ENCODE results near the gene C9orf72. TPM values are rescaled to one million over a fixed set of nuclear protein-coding genes. Genes with fewer than 3 reads are reported as not detected.
A peak's percentile ranks its signal among the peaks of the same experiment; 100 is the strongest.

C9orf72 gene
- total and polyA plus RNA-seq, 2 donors from 2014 or later, result 5.6 to 16.1 TPM

DNA sequence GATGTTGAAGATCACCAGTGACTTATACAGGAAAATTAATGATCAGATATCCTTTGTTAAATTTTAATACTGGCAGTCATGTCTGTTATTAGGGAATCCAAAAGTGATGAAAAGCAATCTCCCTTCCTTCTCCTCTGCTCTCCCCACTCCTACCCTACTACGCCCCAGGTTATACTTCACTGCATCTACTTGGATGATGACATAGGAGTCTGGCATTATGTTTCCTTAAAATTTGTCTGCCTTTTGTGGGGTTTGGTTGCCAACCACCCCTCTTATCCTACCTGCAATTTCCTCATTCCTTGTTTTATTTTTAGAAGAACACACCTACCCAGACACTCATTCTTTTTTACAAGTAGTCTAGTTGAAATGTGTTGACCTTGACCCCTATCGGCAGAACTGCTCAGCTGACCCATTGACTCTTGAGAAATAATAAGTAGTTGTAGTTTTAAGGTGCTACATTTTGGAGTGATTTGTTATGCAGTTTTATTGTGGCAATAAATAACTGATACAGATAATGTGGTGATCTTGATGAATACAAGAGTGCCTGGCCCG, 38.5 kb downstream of the C9orf72 start:
- no peak for DNase-seq
- H3K36me3 ChIP-seq (ENCODE audit: control insufficient read depth in 2 of 3, insufficient read depth in 3 of 3, low read length in 3 of 3), result peaks cover 0 to 2% (median 0%) of the 10 kb centered on the region in 3 donors
- H3K27ac ChIP-seq (ENCODE audit: low read depth in 2 of 2, low read length in 2 of 2), result no peak overlapping the region
- intact Hi-C loops (cut with DNase I), result no loop called here
- no peak overlapping the region for H3K4me3 ChIP-seq (ENCODE audit: low read length in 3 of 3)
- no peaks in the 10 kb centered on the region for H3K9me3 ChIP-seq (ENCODE audit: control insufficient read depth in 2 of 3, insufficient read depth in 1 of 3, low read length in 3 of 3)
- TF ChIP-seq, protein P1, sequence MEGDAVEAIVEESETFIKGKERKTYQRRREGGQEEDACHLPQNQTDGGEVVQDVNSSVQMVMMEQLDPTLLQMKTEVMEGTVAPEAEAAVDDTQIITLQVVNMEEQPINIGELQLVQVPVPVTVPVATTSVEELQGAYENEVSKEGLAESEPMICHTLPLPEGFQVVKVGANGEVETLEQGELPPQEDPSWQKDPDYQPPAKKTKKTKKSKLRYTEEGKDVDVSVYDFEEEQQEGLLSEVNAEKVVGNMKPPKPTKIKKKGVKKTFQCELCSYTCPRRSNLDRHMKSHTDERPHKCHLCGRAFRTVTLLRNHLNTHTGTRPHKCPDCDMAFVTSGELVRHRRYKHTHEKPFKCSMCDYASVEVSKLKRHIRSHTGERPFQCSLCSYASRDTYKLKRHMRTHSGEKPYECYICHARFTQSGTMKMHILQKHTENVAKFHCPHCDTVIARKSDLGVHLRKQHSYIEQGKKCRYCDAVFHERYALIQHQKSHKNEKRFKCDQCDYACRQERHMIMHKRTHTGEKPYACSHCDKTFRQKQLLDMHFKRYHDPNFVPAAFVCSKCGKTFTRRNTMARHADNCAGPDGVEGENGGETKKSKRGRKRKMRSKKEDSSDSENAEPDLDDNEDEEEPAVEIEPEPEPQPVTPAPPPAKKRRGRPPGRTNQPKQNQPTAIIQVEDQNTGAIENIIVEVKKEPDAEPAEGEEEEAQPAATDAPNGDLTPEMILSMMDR (IDR thresholded peaks at IDR 0.05; ENCODE audit: borderline replicate concordance, extremely low read depth, insufficient read depth), result no peak
- no peak for FAIRE-seq
- no peaks in the 10 kb centered on the region for H3K27me3 ChIP-seq (ENCODE audit: control insufficient read depth, insufficient read depth, low read length)
- peaks cover 5 to 14% (median 14%) of the 10 kb centered on the region in 3 donors for H3K4me1 ChIP-seq (ENCODE audit: control insufficient read depth in 2 of 3, insufficient read depth in 2 of 3, low read depth in 1 of 3, low read length in 3 of 3)
- no peak overlapping the region for H3K9ac ChIP-seq (ENCODE audit: low read length in 3 of 3)

DNA sequence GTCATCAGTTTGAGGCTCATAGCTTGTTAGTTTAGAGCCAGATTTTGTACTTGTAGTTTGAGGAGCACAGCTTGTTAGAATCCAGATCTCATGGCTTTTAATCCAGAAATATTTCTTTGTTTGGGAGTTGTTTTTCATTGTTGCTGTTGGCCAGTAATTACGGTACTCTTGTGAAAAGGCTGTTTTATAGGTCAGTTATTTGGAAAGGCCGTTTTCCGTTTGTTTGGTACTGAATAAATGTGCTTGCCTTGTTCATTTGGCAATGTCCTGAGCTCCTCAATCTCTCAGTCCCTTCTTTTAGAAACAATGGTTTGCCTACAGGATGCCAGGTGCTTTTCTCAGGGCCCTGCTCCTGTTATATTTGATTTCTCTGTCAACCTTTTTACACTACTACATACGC, 39.1 kb downstream of the C9orf72 start:
- intact Hi-C loops (cut with DNase I), result no loop called here
- no peak overlapping the region for H3K27ac ChIP-seq (ENCODE audit: low read depth in 2 of 2, low read length in 2 of 2)
- H3K9me3 ChIP-seq (ENCODE audit: control insufficient read depth in 2 of 3, insufficient read depth in 1 of 3, low read length in 3 of 3), result no peaks in the 10 kb centered on the region
- peaks cover 5 to 14% (median 9%) of the 10 kb centered on the region in 3 donors for H3K4me1 ChIP-seq (ENCODE audit: control insufficient read depth in 2 of 3, insufficient read depth in 2 of 3, low read depth in 1 of 3, low read length in 3 of 3)
- H3K27me3 ChIP-seq (ENCODE audit: control insufficient read depth, insufficient read depth, low read length), result no peaks in the 10 kb centered on the region
- H3K4me3 ChIP-seq (ENCODE audit: low read length in 3 of 3), result no peak overlapping the region
- TF ChIP-seq, protein P1 (IDR thresholded peaks at IDR 0.05; ENCODE audit: borderline replicate concordance, extremely low read depth, insufficient read depth), result no peak
- peak overlapping the region in 1 of 3 donors; percentile 8 for H3K9ac ChIP-seq (ENCODE audit: low read length in 3 of 3)
- peaks cover 0 to 2% (median 0%) of the 10 kb centered on the region in 3 donors for H3K36me3 ChIP-seq (ENCODE audit: control insufficient read depth in 2 of 3, insufficient read depth in 3 of 3, low read length in 3 of 3)
- DNase-seq, result peak in 2 of 5 donors; percentile 27 to 58
- FAIRE-seq, result no peak

DNA sequence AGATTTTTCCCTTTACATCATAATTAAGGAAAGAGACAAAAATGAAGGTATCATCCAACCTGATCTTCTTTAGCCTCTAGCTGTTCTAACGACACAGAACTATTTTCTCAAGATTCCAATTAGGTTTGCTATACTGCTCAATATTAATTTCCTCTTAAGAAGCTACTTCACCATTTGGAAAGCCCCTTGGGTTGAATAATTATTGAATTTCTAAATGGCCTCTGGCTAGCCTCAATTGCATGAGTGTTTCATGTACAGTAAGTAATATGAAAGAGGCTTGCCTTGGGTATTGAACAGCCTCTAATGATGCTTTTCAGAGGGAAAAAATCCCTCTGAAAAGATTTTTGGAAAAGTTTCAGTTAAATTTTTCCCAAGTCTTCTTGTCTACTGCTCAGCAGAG, 40.0 kb downstream of the C9orf72 start:
- intact Hi-C loops (cut with DNase I), result no loop called here
- Histone ChIP-seq H3K36me3 (ENCODE audit: control insufficient read depth in 2 of 3, insufficient read depth in 3 of 3, low read length in 3 of 3) (peaks cover 0 to 2% (median 0%) of the 10 kb centered on the region in 3 donors), H3K9ac (ENCODE audit: low read length in 3 of 3) (no peak overlapping the region), H3K4me1 (ENCODE audit: control insufficient read depth in 2 of 3, insufficient read depth in 2 of 3, low read depth in 1 of 3, low read length in 3 of 3) (peaks cover 5 to 9% (median 5%) of the 10 kb centered on the region in 3 donors), H3K27ac (ENCODE audit: low read depth in 2 of 2, low read length in 2 of 2) (no peak overlapping the region), H3K9me3 (ENCODE audit: control insufficient read depth in 2 of 3, insufficient read depth in 1 of 3, low read length in 3 of 3) (no peaks in the 10 kb centered on the region), H3K27me3 (ENCODE audit: control insufficient read depth, insufficient read depth, low read length) (no peaks in the 10 kb centered on the region), H3K4me3 (ENCODE audit: low read length in 3 of 3) (no peak overlapping the region)
- FAIRE-seq (no peak), DNase-seq (no peak)
- TF ChIP-seq, protein P1 (IDR thresholded peaks at IDR 0.05; ENCODE audit: borderline replicate concordance, extremely low read depth, insufficient read depth), result no peak

DNA sequence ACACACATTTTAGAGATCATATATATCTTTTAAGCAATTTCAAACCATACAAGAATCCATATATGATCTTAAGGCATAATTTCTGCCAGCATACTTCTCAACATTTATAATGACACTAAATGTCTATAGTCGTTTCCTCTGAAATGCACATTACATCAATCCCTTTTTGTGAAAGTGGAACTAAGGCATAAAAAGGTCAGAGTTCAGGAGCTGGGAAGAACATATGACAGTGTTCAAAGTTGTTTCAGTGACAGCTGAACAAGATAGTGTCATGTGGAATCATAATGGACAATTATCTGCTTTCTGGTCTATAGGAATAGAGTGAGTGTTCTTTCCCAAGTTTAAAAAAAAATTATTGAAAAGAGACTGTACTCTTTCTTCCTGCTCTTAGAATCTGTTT, 41.2 kb downstream of the C9orf72 start:
- Histone ChIP-seq H3K9me3 (ENCODE audit: control insufficient read depth in 2 of 3, insufficient read depth in 1 of 3, low read length in 3 of 3) (no peaks in the 10 kb centered on the region), H3K9ac (ENCODE audit: low read length in 3 of 3) (no peak overlapping the region), H3K4me1 (ENCODE audit: control insufficient read depth in 2 of 3, insufficient read depth in 2 of 3, low read depth in 1 of 3, low read length in 3 of 3) (peaks cover 4 to 9% (median 5%) of the 10 kb centered on the region in 3 donors), H3K27ac (ENCODE audit: low read depth in 2 of 2, low read length in 2 of 2) (no peak overlapping the region), H3K36me3 (ENCODE audit: control insufficient read depth in 2 of 3, insufficient read depth in 3 of 3, low read length in 3 of 3) (peaks cover 0 to 2% (median 0%) of the 10 kb centered on the region in 3 donors), H3K4me3 (ENCODE audit: low read length in 3 of 3) (no peak overlapping the region), H3K27me3 (ENCODE audit: control insufficient read depth, insufficient read depth, low read length) (no peaks in the 10 kb centered on the region)
- DNase-seq, result no peak
- TF ChIP-seq, protein P1 (IDR thresholded peaks at IDR 0.05; ENCODE audit: borderline replicate concordance, extremely low read depth, insufficient read depth), result no peak
- intact Hi-C loops (cut with DNase I), result no loop called here
- FAIRE-seq, result no peak
